K562 (cell line): Measurements from ENCODE around the gene ZNF462. TPM values are rescaled to one million over a fixed set of nuclear protein-coding genes. Genes with fewer than 3 reads are reported as not detected.

Experiments used
- ATAC-seq: fragments of 200-7000 bp; cut with Tn5 transposase; 3 replicates; pipeline ENCODE4 v1.9.1; 2020; ENCODE audit warnings: moderate library complexity
- BruUV-seq: library from RNA; stranded (reverse); fragments of 400-500 nt; replicated peaks from 2 replicates; lab custom pipeline; 2021; lab: Mats Ljungman, UMichigan
- CTCF ChIA-PET: fragments of 300-600 bp; formaldehyde crosslinking; extraction: SDS; loops from one replicate; lab custom pipeline; 2021; ENCODE audit warnings: low intra/inter-chr PET ratio; lab: Yijun Ruan, JAX
- POLR2A ChIA-PET: fragments of 300-600, 350-650 bp; sonication (Branson Sonifier 250); formaldehyde crosslinking; extraction: SDS; loops from one replicate; lab custom pipeline; 2021; ENCODE audit warnings: antibody characterized with exemption, inconsistent platforms; lab: Yijun Ruan, JAX
- DNase-seq, 4 experiments: peaks; one replicate each; pipeline versions ENCODE4 v3.0.0 to v3.0.0-alpha.2; 2011 to 2018; ENCODE audit warnings: low spot score in 3 of 4, mixed read lengths in 3 of 4; ENCODE audit errors: extremely low read depth in 1 of 4
- FAIRE-seq: peaks from 2 replicates; lab custom pipeline; 2011; peaks lifted over from hg19 to GRCh38; lab: Jason Lieb, UNC
- H2AFZ ChIP-seq: 2 replicates; pipeline ENCODE4 v1.6.0; 2011; ENCODE audit warnings: low read depth, low read length, control low read depth, inconsistent platforms
- H3K27ac ChIP-seq: fragments of 200-600 bp; 3 replicates; pipeline ENCODE4 v1.8.0; 2011; ENCODE audit warnings: low read depth, mild to moderate bottlenecking, control low read depth, inconsistent platforms, low read length, moderate library complexity, mixed read lengths; ENCODE audit errors: extremely low read depth
- H3K27me3 ChIP-seq, 2 experiments: fragments of 300-600 bp in 1 of 2; 2 replicates in 1 of 2; 3 replicates in 1 of 2; pipeline versions ENCODE4 v1.6.0 to v1.8.0; 2011; ENCODE audit warnings: inconsistent platforms in 2 of 2, low read length in 2 of 2, mild to moderate bottlenecking in 1 of 2, mixed read lengths in 1 of 2, moderate library complexity in 1 of 2; ENCODE audit not compliant: control insufficient read depth in 2 of 2, insufficient read depth in 2 of 2
- H3K36me3 ChIP-seq: fragments of 300-600 bp; 3 replicates; pipeline ENCODE4 v1.8.0; 2011; ENCODE audit warnings: mild to moderate bottlenecking, low read length, inconsistent platforms; ENCODE audit not compliant: control insufficient read depth, insufficient read depth
- H3K4me1 ChIP-seq, 2 experiments: fragments of 200-600 bp in 1 of 2; replicated peaks in 1 of 2; 2 replicates in 1 of 2; 3 replicates in 1 of 2; pipeline versions ENCODE4 v1.5.1 to v1.8.0; 2011; ENCODE audit warnings: inconsistent platforms in 2 of 2, low read length in 2 of 2, mild to moderate bottlenecking in 1 of 2, mixed read lengths in 1 of 2, moderate library complexity in 1 of 2; ENCODE audit not compliant: control insufficient read depth in 2 of 2, insufficient read depth in 2 of 2
- H3K4me2 ChIP-seq: 2 replicates; pipeline ENCODE4 v1.6.1; 2011; ENCODE audit warnings: low read length, control low read depth, inconsistent platforms, mixed read lengths; ENCODE audit not compliant: insufficient read depth
- H3K4me3 ChIP-seq: fragments of 200-600 bp; sonication (generic), shearing (Covaris generic); 2 replicates; pipeline ENCODE4 v1.5.1; 2016; ENCODE audit warnings: control low read depth, inconsistent platforms
- H3K79me2 ChIP-seq: fragments of 200-600 bp; 3 replicates; pipeline ENCODE4 v1.8.0; 2011; ENCODE audit warnings: low read length, inconsistent platforms; ENCODE audit not compliant: control insufficient read depth, insufficient read depth
- H3K9ac ChIP-seq, 2 experiments: 2 replicates each; pipeline versions ENCODE4 v1.6.0 to v1.6.1; 2011; ENCODE audit warnings: low read depth in 2 of 2, low read length in 2 of 2, control low read depth in 1 of 2, inconsistent platforms in 1 of 2, mild to moderate bottlenecking in 1 of 2, mixed read lengths in 1 of 2; ENCODE audit not compliant: insufficient read depth in 1 of 2
- H3K9me1 ChIP-seq: one replicate; pipeline ENCODE4 v1.6.0; 2011; ENCODE audit warnings: inconsistent platforms, mild to moderate bottlenecking, low read length, moderate library complexity; ENCODE audit not compliant: control insufficient read depth, insufficient read depth
- H3K9me3 ChIP-seq: replicated peaks from 2 replicates; pipeline ENCODE4 v1.5.1; 2011; ENCODE audit warnings: low read depth, low read length, inconsistent platforms; ENCODE audit not compliant: control insufficient read depth, insufficient read depth
- H4K20me1 ChIP-seq: replicated peaks from 2 replicates; pipeline ENCODE4 v1.6.1; 2011; ENCODE audit warnings: low read length, inconsistent platforms, mixed read lengths; ENCODE audit not compliant: control insufficient read depth, insufficient read depth
- FOXP1 ChIP-seq: sonication (generic); formaldehyde crosslinking; IDR thresholded peaks from 2 replicates; pipeline ENCODE4 v1.8.0; 2022; ENCODE audit warnings: mild to moderate bottlenecking, missing genetic modification reagents
- SMC3 ChIP-seq: conservative IDR thresholded peaks from 2 replicates; pipeline ENCODE4 v1.6.1; 2011; ENCODE audit warnings: low read depth, low read length, improper control_type of control experiment; ENCODE audit not compliant: insufficient read depth
- WGBS: fragments of 100-300 bp; shearing (Covaris generic); methylation state at CpG from one replicate; pipeline ENCODE4 v1.1.6; 2016; ENCODE audit warnings: low coverage, mixed read lengths; ENCODE audit not compliant: insufficient coverage; ENCODE audit errors: missing lambda C conversion rate; 5-methylcytosine and 5-hydroxymethylcytosine counted together
- in situ Hi-C: fragments of 300-500 bp; cut with MboI; formaldehyde crosslinking; loops from 4 replicates; pipeline ENCODE4 v1.15.0; 2018; ENCODE audit warnings: inconsistent platforms, mixed read lengths
- intact Hi-C: fragments of 100-400 bp; cut with micrococcal nuclease; formaldehyde crosslinking; loops from 2 replicates; pipeline ENCODE4 v1.14.2; 2022
- polyA plus RNA-seq, 8 experiments: library from polyadenylated mRNA; depleted of rRNA in 4 of 8; stranded (reverse) in 5 of 8; unstranded in 3 of 8; fragments of >200 nt; fragmentation: Nextera tagmentation in 2 of 8; fragmentation: Illumina TruSeq in 1 of 8; extraction: Ambion mirVana in 2 of 8; extraction: Trizol in 1 of 8; gene quantifications; 2 replicates each; pipeline versions ENCODE4 v1.2.1 to v1.2.3, GENCODE V29; 2011 to 2014; ENCODE audit warnings: inconsistent platforms in 1 of 8, missing spikeins in 1 of 8
- total RNA-seq, 7 experiments: library from RNA; depleted of rRNA in 6 of 7; stranded (reverse); fragments of >200 nt in 6 of 7; fragmentation: Illumina TruSeq in 2 of 7; extraction: Trizol in 2 of 7; gene quantifications; 2 replicates each; pipeline versions ENCODE4 v1.2.1 to v1.2.3, GENCODE V29; 2011 to 2021; ENCODE audit warnings: low replicate concordance in 1 of 7
- TF ChIP-seq, protein P1 (sequence below): sonication (generic); formaldehyde crosslinking; IDR thresholded peaks from 2 replicates; pipeline ENCODE4 v1.8.0; 2023; ENCODE audit warnings: mild to moderate bottlenecking, missing genetic modification reagents

ZNF462 gene
- total and polyA plus RNA-seq, 9 of the 15 experiments (the other 6 are each of a cell fraction or from before 2014, with no cell fraction given): 0.20 TPM; not detected in 8

DNA sequence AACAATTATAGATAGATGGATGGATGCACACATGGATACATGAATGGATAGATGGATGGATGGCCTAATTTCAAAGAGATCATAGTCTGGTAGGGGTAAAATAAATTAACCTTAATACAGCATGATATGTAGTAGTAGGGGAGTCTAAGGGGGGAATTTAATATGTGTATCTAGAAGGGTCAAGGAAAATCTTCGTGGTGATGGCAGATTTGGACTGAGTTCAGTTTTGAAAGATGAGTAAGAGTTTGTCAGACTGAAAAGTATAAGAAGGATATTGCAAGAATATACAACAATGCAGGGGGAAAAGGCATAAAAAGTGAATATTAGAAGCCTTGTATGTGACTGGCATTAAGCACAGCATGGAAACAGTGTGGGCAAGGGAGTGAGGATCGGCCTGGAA lies 98.7 kb downstream of the ZNF462 start:
- ATAC-seq (no peak), DNase-seq (no peak), FAIRE-seq (no peak)
- no TSS peak for BruUV-seq
- CTCF ChIA-PET: no interaction called here
- in situ Hi-C loops: no loop called here
- POLR2A ChIA-PET: interaction anchor here (0.6 kb wide), 1 partner anchor 9 kb away, joined by 6 read pairs; no protein-coding TSS in a partner anchor
- no peaks in the 10 kb centered on the region for H3K4me1 ChIP-seq
- 0 out of 2 replicates have a peak, but pooled peaks cover 2% of the 10 kb centered on the region for H3K9me3 ChIP-seq
- no peak for TF ChIP-seq SMC3
- TF ChIP-seq FOXP1: no peak
- TF ChIP-seq, protein P1, sequence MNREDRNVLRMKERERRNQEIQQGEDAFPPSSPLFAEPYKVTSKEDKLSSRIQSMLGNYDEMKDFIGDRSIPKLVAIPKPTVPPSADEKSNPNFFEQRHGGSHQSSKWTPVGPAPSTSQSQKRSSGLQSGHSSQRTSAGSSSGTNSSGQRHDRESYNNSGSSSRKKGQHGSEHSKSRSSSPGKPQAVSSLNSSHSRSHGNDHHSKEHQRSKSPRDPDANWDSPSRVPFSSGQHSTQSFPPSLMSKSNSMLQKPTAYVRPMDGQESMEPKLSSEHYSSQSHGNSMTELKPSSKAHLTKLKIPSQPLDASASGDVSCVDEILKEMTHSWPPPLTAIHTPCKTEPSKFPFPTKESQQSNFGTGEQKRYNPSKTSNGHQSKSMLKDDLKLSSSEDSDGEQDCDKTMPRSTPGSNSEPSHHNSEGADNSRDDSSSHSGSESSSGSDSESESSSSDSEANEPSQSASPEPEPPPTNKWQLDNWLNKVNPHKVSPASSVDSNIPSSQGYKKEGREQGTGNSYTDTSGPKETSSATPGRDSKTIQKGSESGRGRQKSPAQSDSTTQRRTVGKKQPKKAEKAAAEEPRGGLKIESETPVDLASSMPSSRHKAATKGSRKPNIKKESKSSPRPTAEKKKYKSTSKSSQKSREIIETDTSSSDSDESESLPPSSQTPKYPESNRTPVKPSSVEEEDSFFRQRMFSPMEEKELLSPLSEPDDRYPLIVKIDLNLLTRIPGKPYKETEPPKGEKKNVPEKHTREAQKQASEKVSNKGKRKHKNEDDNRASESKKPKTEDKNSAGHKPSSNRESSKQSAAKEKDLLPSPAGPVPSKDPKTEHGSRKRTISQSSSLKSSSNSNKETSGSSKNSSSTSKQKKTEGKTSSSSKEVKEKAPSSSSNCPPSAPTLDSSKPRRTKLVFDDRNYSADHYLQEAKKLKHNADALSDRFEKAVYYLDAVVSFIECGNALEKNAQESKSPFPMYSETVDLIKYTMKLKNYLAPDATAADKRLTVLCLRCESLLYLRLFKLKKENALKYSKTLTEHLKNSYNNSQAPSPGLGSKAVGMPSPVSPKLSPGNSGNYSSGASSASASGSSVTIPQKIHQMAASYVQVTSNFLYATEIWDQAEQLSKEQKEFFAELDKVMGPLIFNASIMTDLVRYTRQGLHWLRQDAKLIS (CRISPR knock-in tag): no peak
- H3K27me3 ChIP-seq: no peaks in the 10 kb centered on the region
- no peaks in the 10 kb centered on the region for H3K9me1 ChIP-seq
- H3K4me2 ChIP-seq: no peak overlapping the region
- WGBS: 0% methylated on average over 2 of the region's 2 CpGs
- no peak overlapping the region for H3K9ac ChIP-seq
- H3K36me3 ChIP-seq: no peaks in the 10 kb centered on the region
- no peaks in the 10 kb centered on the region for H4K20me1 ChIP-seq
- no peak overlapping the region for H2AFZ ChIP-seq
- no peaks in the 10 kb centered on the region for H3K79me2 ChIP-seq
- H3K4me3 ChIP-seq: no peak overlapping the region
- intact Hi-C loops: no loop called here
- no peak overlapping the region for H3K27ac ChIP-seq
